HEK293 (cell line): Measurements from ENCODE around the gene CCDC77.

ENCODE experiments used
- GLI2 ChIP-seq: fragments of 450-650 bp; formaldehyde crosslinking; IDR thresholded peaks from 2 replicates; pipeline ENCODE4; 2017; ENCODE audit warnings: missing biosample characterization, missing genetic modification characterization, low read depth, borderline replicate concordance
- GLI4 ChIP-seq: fragments of 450-650 bp; formaldehyde crosslinking; IDR thresholded peaks from 2 replicates; pipeline ENCODE4 v1.5.1; 2016; ENCODE audit warnings: missing biosample characterization, missing genetic modification characterization
- HOXC10 ChIP-seq: sonication (generic); formaldehyde crosslinking; IDR thresholded peaks from 2 replicates; pipeline ENCODE4 v1.8.1; 2023; ENCODE audit warnings: mild to moderate bottlenecking, missing genetic modification reagents
- MEIS1 ChIP-seq: sonication (generic); formaldehyde crosslinking; IDR thresholded peaks from 2 replicates; pipeline ENCODE4 v1.8.1; 2022; ENCODE audit warnings: missing genetic modification reagents, mild to moderate bottlenecking, borderline replicate concordance
- YY2 ChIP-seq: fragments of 450-650 bp; formaldehyde crosslinking; IDR thresholded peaks from 2 replicates; pipeline ENCODE4 v1.5.1; 2016; ENCODE audit warnings: missing biosample characterization, missing genetic modification characterization
- ZNF138 ChIP-seq: fragments of 450-650 bp; formaldehyde crosslinking; IDR thresholded peaks from 2 replicates; pipeline ENCODE4 v1.5.1; 2016; ENCODE audit warnings: missing biosample characterization, missing genetic modification characterization, borderline replicate concordance
- ZNF19 ChIP-seq: fragments of 450-650 bp; formaldehyde crosslinking; IDR thresholded peaks from 2 replicates; pipeline ENCODE4; 2016; ENCODE audit warnings: missing biosample characterization, missing genetic modification characterization, low read depth
- ZNF202 ChIP-seq: fragments of 450-650 bp; formaldehyde crosslinking; IDR thresholded peaks from 2 replicates; pipeline ENCODE4 v1.5.1; 2016; ENCODE audit warnings: missing biosample characterization, missing genetic modification characterization, borderline replicate concordance
- ZNF211 ChIP-seq: fragments of 450-650 bp; formaldehyde crosslinking; IDR thresholded peaks from 2 replicates; pipeline ENCODE4 v1.5.1; 2016; ENCODE audit warnings: low read depth, missing biosample characterization, missing genetic modification characterization
- ZNF239 ChIP-seq: fragments of 450-650 bp; formaldehyde crosslinking; IDR thresholded peaks from 2 replicates; pipeline ENCODE4 v1.5.1; 2016; ENCODE audit warnings: missing biosample characterization, missing genetic modification characterization
- ZNF24 ChIP-seq: fragments of 450-650 bp; formaldehyde crosslinking; IDR thresholded peaks from 2 replicates; pipeline ENCODE4 v1.5.1; 2016; ENCODE audit warnings: missing biosample characterization, missing genetic modification characterization
- ZNF350 ChIP-seq: fragments of 450-650 bp; formaldehyde crosslinking; IDR thresholded peaks from 2 replicates; pipeline ENCODE4 v1.5.0; 2017; ENCODE audit warnings: missing biosample characterization, mild to moderate bottlenecking, missing genetic modification characterization
- ZNF37A ChIP-seq: fragments of 450-650 bp; IDR thresholded peaks from 2 replicates; pipeline ENCODE4 v1.5.1; 2018; ENCODE audit warnings: missing biosample characterization, missing genetic modification characterization
- ZNF391 ChIP-seq: fragments of 450-650 bp; formaldehyde crosslinking; IDR thresholded peaks from 2 replicates; pipeline ENCODE4 v1.5.1; 2016; ENCODE audit warnings: low read depth, missing biosample characterization, missing genetic modification characterization, borderline replicate concordance
- ZNF394 ChIP-seq: fragments of 450-650 bp; formaldehyde crosslinking; IDR thresholded peaks from 2 replicates; pipeline ENCODE4 v1.5.1; 2016; ENCODE audit warnings: missing biosample characterization, missing genetic modification characterization, mild to moderate bottlenecking, moderate library complexity, borderline replicate concordance
- ZNF488 ChIP-seq: fragments of 450-650 bp; formaldehyde crosslinking; IDR thresholded peaks from 2 replicates; pipeline ENCODE4 v1.5.1; 2016; ENCODE audit warnings: missing biosample characterization, missing genetic modification characterization
- ZNF521 ChIP-seq: fragments of 450-650 bp; formaldehyde crosslinking; IDR thresholded peaks from 2 replicates; pipeline ENCODE4 v1.5.1; 2017; ENCODE audit warnings: missing biosample characterization, mild to moderate bottlenecking, missing genetic modification characterization
- ZNF555 ChIP-seq: fragments of 450-650 bp; formaldehyde crosslinking; conservative IDR thresholded peaks from 2 replicates; pipeline ENCODE4 v1.5.1; 2017; ENCODE audit warnings: missing biosample characterization, mild to moderate bottlenecking, missing genetic modification characterization, inconsistent platforms
- ZNF560 ChIP-seq: fragments of 450-650 bp; formaldehyde crosslinking; IDR thresholded peaks from 2 replicates; pipeline ENCODE4 v1.5.1; 2017; ENCODE audit warnings: missing biosample characterization, missing genetic modification characterization, borderline replicate concordance
- ZNF623 ChIP-seq: fragments of 450-650 bp; formaldehyde crosslinking; IDR thresholded peaks from 2 replicates; pipeline ENCODE4 v1.5.1; 2016; ENCODE audit warnings: missing biosample characterization, missing genetic modification characterization
- ZNF629 ChIP-seq: fragments of 450-650 bp; formaldehyde crosslinking; IDR thresholded peaks from 2 replicates; pipeline ENCODE4 v1.5.1; 2017; ENCODE audit warnings: missing biosample characterization, missing genetic modification characterization
- ZNF747 ChIP-seq: fragments of 450-650 bp; formaldehyde crosslinking; IDR thresholded peaks from 2 replicates; pipeline ENCODE4 v1.5.1; 2016; ENCODE audit warnings: missing biosample characterization, missing genetic modification characterization
- ZNF777 ChIP-seq: fragments of 450-650 bp; formaldehyde crosslinking; IDR thresholded peaks from 2 replicates; pipeline ENCODE4 v1.5.1; 2017; ENCODE audit warnings: missing biosample characterization, missing genetic modification characterization, borderline replicate concordance
- TF ChIP-seq, protein P1 (sequence below): fragments of 450-650 bp; formaldehyde crosslinking; conservative IDR thresholded peaks from 2 replicates; pipeline ENCODE4 v1.5.1; 2016; ENCODE audit warnings: low read depth, missing biosample characterization, missing genetic modification characterization
- TF ChIP-seq, protein P2 (sequence below): fragments of 450-650 bp; formaldehyde crosslinking; IDR thresholded peaks from 2 replicates; pipeline ENCODE4 v1.5.1; 2017; ENCODE audit warnings: missing biosample characterization, missing genetic modification characterization
- TF ChIP-seq, protein P3 (sequence below): sonication (generic); formaldehyde crosslinking; IDR thresholded peaks from 2 replicates; pipeline ENCODE4 v1.8.1; 2022; ENCODE audit warnings: mild to moderate bottlenecking, moderate library complexity, missing genetic modification reagents
- TF ChIP-seq, protein P4 (sequence below): fragments of 450-650 bp; formaldehyde crosslinking; IDR thresholded peaks from 2 replicates; pipeline ENCODE4 v1.5.1; 2017; ENCODE audit warnings: missing biosample characterization, missing genetic modification characterization
- TF ChIP-seq, protein P5 (sequence below): fragments of 450-650 bp; IDR thresholded peaks from 2 replicates; pipeline ENCODE4 v1.5.1; 2018; ENCODE audit warnings: missing biosample characterization, missing genetic modification characterization

CCDC77 gene

DNA sequence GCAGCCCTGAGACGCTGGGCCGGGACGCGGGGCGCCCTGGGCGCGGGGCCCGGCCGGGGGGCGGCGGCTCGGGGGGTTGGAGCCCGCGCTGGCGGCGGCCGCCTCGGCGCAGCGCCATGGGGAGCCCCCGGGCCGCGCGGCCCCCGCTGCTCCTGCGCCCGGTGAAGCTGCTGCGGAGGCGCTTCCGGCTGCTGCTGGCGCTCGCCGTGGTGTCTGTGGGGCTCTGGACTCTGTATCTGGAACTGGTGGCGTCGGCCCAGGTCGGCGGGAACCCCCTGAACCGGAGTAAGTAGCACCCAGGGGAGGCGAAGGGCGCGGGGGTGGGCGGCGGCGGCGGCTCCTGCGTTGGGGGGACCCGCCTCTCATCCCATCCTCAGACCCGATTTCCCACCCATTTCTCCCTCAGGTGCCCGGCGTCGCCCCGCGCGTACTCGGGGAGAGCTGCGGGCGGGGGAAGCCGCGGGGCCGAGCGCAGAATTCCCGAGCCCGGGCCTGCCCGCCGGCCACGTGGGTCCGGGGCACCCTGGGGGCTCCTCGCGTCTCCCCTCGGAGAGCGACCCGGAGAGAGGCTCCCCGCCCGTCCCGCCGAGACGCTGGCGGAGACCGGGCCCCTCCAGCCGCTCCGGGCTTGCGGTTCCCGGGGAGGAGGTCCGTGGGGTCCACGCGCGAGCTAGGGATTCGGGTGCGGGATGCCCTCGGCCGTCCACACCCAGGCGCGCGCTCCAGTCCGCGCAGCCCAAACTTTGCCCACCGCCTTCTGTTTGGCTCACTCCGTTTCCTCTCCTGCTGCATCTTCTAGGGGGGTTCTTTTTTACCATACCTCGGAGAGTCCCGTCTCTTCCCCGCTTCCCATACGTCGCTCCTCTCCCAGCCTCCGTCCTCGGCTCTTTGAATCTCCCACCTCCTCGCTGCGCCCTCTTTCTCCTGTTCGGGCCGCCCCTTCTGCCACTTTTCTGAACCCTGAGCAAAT, 59.1 kb downstream of the CCDC77 start (continued):
- TF ChIP-seq ZNF555 = no peak
- no peak for TF ChIP-seq MEIS1 (CRISPR knock-in tag)
- TF ChIP-seq ZNF629 = no peak
- no peak for TF ChIP-seq ZNF138 (tag by site-specific recombination)
- no peak for TF ChIP-seq GLI2 (tag by site-specific recombination)
- no peak for TF ChIP-seq ZNF560 (tag by site-specific recombination)
- TF ChIP-seq, protein P1, sequence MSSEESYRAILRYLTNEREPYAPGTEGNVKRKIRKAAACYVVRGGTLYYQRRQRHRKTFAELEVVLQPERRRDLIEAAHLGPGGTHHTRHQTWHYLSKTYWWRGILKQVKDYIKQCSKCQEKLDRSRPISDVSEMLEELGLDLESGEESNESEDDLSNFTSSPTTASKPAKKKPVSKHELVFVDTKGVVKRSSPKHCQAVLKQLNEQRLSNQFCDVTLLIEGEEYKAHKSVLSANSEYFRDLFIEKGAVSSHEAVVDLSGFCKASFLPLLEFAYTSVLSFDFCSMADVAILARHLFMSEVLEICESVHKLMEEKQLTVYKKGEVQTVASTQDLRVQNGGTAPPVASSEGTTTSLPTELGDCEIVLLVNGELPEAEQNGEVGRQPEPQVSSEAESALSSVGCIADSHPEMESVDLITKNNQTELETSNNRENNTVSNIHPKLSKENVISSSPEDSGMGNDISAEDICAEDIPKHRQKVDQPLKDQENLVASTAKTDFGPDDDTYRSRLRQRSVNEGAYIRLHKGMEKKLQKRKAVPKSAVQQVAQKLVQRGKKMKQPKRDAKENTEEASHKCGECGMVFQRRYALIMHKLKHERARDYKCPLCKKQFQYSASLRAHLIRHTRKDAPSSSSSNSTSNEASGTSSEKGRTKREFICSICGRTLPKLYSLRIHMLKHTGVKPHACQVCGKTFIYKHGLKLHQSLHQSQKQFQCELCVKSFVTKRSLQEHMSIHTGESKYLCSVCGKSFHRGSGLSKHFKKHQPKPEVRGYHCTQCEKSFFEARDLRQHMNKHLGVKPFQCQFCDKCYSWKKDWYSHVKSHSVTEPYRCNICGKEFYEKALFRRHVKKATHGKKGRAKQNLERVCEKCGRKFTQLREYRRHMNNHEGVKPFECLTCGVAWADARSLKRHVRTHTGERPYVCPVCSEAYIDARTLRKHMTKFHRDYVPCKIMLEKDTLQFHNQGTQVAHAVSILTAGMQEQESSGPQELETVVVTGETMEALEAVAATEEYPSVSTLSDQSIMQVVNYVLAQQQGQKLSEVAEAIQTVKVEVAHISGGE (tag by site-specific recombination) = peak; percentile 1; the same call in 1 of the 2 replicates
- TF ChIP-seq, protein P2, sequence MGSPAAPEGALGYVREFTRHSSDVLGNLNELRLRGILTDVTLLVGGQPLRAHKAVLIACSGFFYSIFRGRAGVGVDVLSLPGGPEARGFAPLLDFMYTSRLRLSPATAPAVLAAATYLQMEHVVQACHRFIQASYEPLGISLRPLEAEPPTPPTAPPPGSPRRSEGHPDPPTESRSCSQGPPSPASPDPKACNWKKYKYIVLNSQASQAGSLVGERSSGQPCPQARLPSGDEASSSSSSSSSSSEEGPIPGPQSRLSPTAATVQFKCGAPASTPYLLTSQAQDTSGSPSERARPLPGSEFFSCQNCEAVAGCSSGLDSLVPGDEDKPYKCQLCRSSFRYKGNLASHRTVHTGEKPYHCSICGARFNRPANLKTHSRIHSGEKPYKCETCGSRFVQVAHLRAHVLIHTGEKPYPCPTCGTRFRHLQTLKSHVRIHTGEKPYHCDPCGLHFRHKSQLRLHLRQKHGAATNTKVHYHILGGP (tag by site-specific recombination) = no peak
- TF ChIP-seq, protein P3, sequence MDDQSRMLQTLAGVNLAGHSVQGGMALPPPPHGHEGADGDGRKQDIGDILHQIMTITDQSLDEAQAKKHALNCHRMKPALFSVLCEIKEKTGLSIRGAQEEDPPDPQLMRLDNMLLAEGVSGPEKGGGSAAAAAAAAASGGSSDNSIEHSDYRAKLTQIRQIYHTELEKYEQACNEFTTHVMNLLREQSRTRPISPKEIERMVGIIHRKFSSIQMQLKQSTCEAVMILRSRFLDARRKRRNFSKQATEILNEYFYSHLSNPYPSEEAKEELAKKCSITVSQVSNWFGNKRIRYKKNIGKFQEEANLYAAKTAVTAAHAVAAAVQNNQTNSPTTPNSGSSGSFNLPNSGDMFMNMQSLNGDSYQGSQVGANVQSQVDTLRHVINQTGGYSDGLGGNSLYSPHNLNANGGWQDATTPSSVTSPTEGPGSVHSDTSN (CRISPR knock-in tag) = no peak
- TF ChIP-seq ZNF747 (tag by site-specific recombination) = no peak
- TF ChIP-seq, protein P4, sequence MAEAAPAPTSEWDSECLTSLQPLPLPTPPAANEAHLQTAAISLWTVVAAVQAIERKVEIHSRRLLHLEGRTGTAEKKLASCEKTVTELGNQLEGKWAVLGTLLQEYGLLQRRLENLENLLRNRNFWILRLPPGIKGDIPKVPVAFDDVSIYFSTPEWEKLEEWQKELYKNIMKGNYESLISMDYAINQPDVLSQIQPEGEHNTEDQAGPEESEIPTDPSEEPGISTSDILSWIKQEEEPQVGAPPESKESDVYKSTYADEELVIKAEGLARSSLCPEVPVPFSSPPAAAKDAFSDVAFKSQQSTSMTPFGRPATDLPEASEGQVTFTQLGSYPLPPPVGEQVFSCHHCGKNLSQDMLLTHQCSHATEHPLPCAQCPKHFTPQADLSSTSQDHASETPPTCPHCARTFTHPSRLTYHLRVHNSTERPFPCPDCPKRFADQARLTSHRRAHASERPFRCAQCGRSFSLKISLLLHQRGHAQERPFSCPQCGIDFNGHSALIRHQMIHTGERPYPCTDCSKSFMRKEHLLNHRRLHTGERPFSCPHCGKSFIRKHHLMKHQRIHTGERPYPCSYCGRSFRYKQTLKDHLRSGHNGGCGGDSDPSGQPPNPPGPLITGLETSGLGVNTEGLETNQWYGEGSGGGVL = peak; percentile 70
- TF ChIP-seq YY2 = no peak
- TF ChIP-seq ZNF37A (tag by site-specific recombination) = no peak
- TF ChIP-seq ZNF211 (tag by site-specific recombination) = no peak
- TF ChIP-seq ZNF777 (tag by site-specific recombination) = no peak
- TF ChIP-seq ZNF202 (tag by site-specific recombination) = no peak
- TF ChIP-seq ZNF350 (tag by site-specific recombination) = no peak
- no peak for TF ChIP-seq ZNF488 (tag by site-specific recombination)
- no peak for TF ChIP-seq ZNF521 (tag by site-specific recombination)
- no peak for TF ChIP-seq ZNF24
- TF ChIP-seq ZNF391 = 0 out of 2 replicates have a peak, but pooled peaks have one; percentile 18
- TF ChIP-seq ZNF19 (tag by site-specific recombination) = no peak
- TF ChIP-seq, protein P5, sequence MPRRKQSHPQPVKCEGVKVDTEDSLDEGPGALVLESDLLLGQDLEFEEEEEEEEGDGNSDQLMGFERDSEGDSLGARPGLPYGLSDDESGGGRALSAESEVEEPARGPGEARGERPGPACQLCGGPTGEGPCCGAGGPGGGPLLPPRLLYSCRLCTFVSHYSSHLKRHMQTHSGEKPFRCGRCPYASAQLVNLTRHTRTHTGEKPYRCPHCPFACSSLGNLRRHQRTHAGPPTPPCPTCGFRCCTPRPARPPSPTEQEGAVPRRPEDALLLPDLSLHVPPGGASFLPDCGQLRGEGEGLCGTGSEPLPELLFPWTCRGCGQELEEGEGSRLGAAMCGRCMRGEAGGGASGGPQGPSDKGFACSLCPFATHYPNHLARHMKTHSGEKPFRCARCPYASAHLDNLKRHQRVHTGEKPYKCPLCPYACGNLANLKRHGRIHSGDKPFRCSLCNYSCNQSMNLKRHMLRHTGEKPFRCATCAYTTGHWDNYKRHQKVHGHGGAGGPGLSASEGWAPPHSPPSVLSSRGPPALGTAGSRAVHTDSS = no peak
- no peak for TF ChIP-seq ZNF239
- no peak for TF ChIP-seq HOXC10 (CRISPR knock-in tag)
- no peak for TF ChIP-seq ZNF623 (tag by site-specific recombination)
- TF ChIP-seq GLI4 (tag by site-specific recombination) = no peak
- no peak for TF ChIP-seq ZNF394 (tag by site-specific recombination)
